ENCODE data around the gene STAT5A.

STAT5A gene

DNA sequence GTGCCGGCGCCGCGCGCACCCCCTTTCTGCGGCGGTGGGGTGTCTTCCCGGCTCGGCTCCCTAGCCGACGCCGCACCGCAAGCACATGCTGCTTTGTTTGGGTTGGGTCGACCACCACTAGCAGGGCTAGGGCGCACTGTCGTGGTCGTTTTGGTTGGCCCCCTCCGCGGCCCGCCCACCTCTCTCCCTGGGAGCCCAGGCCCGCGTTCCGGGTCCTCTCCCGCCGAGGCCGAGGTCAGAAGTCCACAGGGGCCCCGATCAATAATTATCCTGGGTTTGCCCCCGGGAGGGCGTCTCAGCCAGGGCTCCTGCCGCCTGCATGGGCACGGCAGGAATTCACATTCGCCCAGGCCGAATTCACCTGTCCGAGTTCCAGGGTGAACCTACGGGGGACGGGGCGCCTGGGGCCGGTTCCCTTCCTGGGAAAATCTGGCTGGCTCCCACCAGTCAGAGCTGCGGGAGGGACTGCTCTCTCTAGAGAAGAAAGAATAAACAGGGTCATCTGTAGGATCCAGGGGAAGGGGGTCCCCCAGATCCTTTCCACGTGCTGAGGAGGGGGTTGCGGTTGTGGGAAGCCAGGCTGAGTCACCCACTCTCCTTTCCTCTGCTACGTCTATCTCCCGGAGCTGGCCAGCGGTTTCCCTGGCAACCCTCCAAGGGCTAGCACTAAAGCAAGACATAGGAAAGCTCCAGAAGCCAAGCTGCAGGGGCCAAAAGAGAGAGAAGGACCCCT, 11.5 kb upstream of the STAT5A start:
- TF ChIP-seq GATA2 (IDR thresholded peaks at IDR 0.05; ENCODE audit: low read depth, low read length) (no peak), GATA3 (IDR thresholded peaks at IDR 0.05; ENCODE audit: low read depth, low read length) (no peak)

DNA sequence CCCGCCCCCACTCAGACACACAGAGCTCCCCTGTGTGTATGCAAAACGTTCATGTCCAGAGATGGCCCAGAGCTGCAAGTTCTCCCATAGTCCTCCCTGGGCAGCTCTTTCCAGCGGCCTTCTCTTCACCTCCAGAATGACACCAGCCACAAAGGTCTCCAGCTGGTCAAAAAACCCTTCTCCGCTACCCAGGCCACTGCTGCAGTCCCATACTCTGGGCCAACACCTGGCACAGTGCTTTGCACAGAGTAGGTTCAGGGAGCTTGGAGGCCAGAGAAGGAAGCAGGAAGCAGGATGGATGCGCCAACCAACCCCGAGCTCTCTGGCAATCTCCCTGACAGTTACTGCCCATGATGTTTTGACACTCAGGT, 11.0 kb upstream of the STAT5A start:
- TF ChIP-seq GATA2 (IDR thresholded peaks at IDR 0.05; ENCODE audit: low read depth, low read length) (no peak), GATA3 (IDR thresholded peaks at IDR 0.05; ENCODE audit: low read depth, low read length) (no peak)

DNA sequence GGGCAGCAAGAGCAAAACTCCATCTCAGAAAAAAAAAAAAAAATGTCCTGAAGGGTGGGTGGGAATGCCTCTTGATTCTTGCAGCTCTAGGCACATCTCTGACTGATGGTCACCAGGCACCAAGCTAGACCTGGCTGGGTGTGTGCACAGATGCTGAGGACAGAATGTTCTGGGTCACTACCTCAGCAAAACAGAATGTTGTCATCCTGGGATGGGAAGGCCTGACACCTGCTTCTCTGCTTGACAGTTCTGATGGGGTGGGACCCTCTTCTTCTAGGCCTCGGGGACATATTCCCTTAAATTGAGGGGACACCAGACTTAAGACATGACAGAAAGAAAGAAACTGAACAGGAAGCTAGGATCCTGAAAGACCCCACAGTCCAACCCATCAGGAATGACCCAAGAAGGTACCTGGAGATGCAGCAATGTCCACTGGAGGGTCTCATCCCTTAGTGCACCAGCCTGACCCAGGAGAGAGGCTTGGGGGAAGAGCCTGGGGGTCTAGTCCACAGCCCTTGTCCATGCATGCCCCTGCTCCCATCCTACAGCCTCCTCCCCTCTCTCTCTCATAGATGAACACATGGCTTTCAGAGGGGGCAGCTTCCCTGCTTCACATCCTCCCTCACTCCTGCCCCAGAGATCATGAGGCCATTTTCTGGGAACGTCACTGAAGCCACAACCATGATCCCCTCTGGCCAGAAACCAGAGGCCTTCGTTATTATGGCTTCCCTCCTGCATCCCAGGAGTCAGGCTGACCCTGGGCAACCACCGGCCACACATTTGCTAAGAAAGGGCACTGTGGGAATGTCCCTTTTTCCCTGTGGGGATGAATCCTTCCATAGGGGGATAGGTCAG, 8.3 kb upstream of the STAT5A start:
- TF ChIP-seq GATA2 (IDR thresholded peaks at IDR 0.05; ENCODE audit: low read depth, low read length), result no peak
- TF ChIP-seq GATA3 (IDR thresholded peaks at IDR 0.05; ENCODE audit: low read depth, low read length), result no peak

DNA sequence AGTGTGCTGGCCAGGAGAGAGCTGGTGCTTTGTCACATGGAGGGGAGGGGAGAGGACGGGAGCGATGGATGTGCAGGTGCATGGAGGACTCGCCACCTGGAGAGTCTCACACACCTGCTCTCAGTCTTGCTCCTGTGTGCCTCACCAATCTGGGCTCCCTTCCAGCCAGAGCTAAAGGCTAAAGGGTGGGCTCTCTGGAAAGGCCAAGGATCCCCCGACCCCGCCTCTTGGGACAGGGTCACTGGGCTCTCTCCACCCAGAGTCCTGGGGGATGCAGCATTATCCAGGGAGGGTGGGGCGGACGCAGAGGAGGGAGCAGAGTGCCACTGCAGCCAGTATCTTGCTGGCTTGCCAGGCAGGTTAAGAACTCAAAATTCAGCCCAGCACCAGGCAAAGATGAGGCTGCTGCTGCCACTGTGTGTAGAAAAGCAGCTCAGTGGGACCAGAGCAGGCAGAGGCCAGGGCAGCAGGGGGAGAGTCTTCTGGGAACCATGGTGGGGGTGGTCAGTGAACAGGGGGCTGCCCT, 6.7 kb upstream of the STAT5A start:
- TF ChIP-seq GATA2 (IDR thresholded peaks at IDR 0.05; ENCODE audit: low read depth, low read length) (no peak), GATA3 (IDR thresholded peaks at IDR 0.05; ENCODE audit: low read depth, low read length) (no peak)

DNA sequence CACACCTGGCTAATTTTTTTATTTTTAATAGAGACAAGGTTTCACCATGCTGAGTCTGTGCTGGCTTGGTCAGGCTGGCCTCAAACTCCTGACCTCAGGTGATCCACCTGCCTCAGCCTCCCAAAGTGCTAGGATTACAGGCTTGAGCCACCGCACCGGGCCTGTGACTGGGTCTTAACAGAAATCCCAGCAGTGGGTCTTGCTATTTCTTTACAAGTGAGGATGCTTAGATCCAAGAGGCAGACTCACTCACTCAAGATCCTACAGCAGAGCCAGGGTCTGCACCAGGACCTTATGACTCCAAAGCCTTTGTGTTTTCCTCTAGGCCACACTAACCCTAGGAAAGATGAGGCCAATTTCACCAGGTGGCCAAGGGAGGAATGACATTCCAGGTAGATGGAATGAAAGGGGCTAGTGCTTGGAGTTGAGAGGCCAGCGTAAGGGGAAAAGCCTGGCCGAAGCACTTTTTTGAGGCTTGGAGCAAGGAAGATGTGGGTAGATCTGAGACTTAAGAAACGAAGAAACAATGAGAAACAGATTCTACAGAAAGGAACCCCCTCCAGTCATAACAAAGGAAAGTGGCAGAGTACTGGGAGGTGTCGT, 5.7 kb upstream of the STAT5A start:
- TF ChIP-seq GATA2 (IDR thresholded peaks at IDR 0.05; ENCODE audit: low read depth, low read length) (no peak), GATA3 (IDR thresholded peaks at IDR 0.05; ENCODE audit: low read depth, low read length) (no peak)

DNA sequence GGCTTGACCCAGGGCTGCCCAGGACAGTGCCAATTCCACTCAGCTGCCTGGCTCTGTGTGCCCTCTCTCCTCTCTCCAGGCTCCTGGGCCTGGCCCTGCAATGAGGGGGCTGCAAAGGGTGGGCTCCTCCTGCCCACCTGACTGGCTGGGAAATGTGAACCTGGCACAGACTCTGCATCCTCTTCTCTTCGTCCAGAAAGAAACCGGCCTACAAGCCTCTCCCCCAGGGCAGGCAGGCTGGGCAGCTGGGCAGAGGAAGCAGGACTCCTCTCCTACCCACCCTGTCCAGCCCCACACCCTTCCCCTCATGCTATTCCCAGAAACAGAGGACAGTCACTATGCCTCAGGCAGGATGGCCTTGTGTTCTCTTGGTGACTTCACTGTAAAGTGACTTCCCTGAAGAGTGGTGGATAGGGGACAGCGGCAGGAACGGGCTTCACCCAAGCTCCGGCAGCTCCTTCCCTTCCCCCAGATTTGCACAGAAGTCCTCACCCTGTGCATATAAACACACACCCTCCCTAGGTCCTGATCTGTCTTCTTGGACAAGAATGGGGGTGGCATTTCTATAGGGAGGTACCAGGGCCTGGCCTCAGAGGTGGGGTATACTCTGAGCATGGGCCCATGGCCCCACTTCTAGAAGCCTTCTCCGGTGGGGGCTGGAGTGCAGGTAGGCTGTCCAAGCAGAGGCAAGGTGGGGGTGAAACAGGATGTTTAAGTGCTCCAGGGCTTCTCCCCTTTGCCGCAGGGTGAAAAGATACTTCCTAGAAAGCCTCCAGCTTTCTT, 4.9 kb upstream of the STAT5A start:
- no peak for TF ChIP-seq GATA3 (IDR thresholded peaks at IDR 0.05; ENCODE audit: low read depth, low read length)
- TF ChIP-seq GATA2 (IDR thresholded peaks at IDR 0.05; ENCODE audit: low read depth, low read length), result no peak

DNA sequence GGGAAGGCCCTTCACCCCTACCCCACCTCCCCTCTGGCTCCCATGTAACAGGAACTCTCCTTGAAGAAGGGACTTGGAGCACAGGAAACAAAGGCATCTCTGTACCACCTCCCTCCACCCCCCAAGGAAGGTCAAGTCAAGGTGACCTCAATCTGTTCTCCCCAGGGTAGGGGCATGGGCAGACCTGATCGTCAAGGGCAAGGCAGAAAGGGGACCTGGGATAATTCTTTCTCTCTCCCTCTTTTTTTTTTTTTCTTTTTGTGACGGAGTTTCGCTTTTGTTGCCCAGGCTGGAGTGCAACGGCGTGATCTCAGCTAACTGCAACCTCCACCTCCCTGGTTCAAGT, 4.3 kb upstream of the STAT5A start:
- TF ChIP-seq GATA3 (IDR thresholded peaks at IDR 0.05; ENCODE audit: low read depth, low read length) (no peak), GATA2 (IDR thresholded peaks at IDR 0.05; ENCODE audit: low read depth, low read length) (no peak)

DNA sequence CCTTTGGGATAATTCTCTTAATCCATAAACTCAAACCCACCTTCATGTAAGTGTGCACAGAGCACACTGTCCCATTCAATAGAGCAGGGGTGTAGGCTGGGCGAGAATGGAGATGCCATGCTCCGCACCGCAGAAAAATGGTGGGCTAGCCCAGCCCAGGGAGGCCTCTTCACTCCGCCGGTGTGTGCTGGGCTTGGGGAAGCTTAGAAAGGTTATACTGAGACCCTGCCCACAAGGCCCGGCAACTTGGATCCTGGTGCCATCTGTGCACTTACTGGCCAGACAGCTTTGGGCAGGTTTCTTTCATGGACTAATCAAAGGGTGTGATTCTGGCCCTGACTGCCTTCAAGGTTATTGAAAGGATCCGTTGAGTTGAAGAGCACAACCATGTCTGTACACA, 3.7 kb upstream of the STAT5A start:
- no peak for TF ChIP-seq GATA3 (IDR thresholded peaks at IDR 0.05; ENCODE audit: low read depth, low read length)
- TF ChIP-seq GATA2 (IDR thresholded peaks at IDR 0.05; ENCODE audit: low read depth, low read length), result no peak

DNA sequence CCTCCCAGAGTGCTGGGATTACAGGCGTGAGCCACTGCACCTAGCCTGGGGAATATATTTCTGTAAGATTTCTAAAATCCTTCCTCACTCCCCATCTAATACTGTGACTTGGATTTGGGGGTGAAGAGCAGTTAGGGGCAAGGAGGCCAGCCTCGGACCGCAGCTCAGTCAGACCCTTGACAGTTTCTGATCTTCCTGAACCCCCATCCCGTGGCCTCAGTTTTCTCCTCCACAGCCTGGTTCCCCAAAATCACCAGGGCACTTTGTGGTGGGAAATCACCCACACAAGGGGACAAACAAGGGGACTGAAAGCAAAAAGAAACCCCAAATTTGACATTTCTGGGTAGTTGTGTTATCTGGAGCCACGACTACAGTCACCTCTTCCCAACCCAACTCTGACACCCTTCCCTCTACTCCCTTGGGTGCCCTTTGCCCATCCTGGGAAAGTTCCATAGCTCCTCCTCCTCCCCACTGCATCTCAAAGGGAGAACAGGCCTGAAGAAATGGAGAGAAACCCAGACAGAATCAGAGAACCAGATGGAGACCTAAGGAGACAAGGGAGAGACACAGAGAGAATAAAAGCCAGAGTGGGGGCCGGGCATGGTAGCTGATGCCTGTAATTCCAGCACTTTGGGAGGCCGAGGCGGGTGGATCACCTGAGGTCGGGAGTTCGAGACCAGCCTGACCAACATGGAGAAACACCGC, 2.8 kb upstream of the STAT5A start:
- TF ChIP-seq GATA2 (IDR thresholded peaks at IDR 0.05; ENCODE audit: low read depth, low read length) (no peak), GATA3 (IDR thresholded peaks at IDR 0.05; ENCODE audit: low read depth, low read length) (no peak)

DNA sequence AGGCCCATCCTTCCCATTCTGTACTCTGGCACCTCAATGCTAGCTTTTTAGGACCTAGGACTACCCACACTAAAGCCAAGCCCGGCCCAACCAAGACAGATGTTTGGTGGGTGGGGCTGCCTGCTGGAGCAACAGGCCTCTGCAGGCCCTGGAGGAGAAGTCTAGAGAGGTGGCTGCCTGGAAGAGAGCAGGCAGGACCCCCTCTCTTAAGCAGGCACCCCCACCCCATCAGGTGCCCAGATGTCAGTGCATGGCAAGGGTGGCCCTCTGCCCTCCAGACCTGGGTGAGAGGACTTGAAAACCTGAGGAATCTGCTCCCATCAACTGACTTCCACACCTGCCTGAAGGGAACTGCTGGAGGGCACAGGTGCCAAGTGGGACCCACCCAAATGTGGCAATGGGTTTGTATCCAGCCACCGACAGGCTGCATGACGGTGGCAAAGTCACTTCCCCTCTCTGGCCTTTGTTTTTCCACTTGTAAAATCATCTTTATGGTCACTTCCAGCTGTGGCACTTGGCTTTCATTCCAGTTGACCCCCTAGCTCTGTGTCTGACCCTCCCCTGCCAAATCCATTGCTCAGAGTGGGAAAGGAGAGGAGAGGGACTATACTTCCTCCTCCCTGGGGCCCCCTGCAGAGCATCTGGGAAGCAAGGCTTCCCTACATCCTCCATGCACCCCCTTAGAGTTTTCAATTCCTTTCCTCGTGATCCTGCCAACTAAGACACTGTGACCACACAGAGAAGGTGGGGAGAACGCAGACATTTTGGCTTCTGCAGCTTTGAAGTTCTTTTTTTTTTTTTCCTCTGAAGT, 1.7 kb upstream of the STAT5A start:
- TF ChIP-seq GATA2 (IDR thresholded peaks at IDR 0.05; ENCODE audit: low read depth, low read length) (no peak), GATA3 (IDR thresholded peaks at IDR 0.05; ENCODE audit: low read depth, low read length) (no peak)

DNA sequence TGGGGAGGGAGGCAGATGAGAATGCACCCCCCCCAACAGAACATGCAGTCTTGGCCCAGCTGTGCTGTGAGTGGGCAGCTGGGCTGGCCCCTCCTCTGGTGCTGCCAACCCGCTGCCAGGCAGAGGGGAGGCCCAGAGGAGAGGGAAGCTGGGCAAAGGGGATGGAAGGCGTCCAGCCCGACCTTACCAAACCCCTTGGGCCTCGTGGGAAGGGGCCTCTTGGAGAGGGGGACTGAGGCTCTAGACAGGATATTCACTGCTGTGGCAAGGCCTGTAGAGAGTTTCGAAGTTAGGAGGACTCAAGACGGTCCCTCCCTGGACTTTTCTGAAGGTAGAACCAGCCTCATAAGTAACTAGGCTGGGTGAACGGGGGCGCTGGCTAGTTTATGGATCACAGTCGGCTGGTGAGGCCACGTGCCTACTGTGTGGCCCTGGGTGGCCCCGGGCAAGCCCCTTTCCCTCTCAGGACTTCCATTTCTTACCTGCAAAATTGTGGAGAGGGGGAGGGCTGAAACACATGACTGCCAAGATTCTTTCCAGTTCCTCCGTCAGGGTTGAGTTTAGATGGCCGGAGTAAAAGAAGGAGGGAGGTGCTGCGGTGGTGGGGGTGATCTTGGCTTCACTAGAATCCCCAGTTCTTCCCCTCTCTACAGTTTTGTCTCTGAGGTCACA, 857 bp upstream of the STAT5A start:
- TF ChIP-seq GATA3 (IDR thresholded peaks at IDR 0.05; ENCODE audit: low read depth, low read length) (no peak), GATA2 (IDR thresholded peaks at IDR 0.05; ENCODE audit: low read depth, low read length) (no peak)
